GM06990 (cell line): ENCODE measurements around the gene URAD.

Source experiments
- DNase-seq: peaks from one replicate; pipeline ENCODE4 v3.0.0-alpha.2; 2011; ENCODE audit not compliant: insufficient read length; ENCODE audit errors: extremely low read depth
- H3K27me3 ChIP-seq: replicated peaks from 2 replicates; pipeline ENCODE4 v1.6.0; 2011; ENCODE audit warnings: low read length; ENCODE audit not compliant: control insufficient read depth, insufficient read depth
- H3K36me3 ChIP-seq: 2 replicates; pipeline ENCODE4 v1.5.1; 2011; ENCODE audit warnings: low read length; ENCODE audit not compliant: control insufficient read depth, insufficient read depth
- H3K4me3 ChIP-seq: replicated peaks from 2 replicates; pipeline ENCODE4 v1.5.1; 2011; ENCODE audit warnings: low read depth, mild to moderate bottlenecking, control low read depth, low read length
- TF ChIP-seq, protein P1 (sequence below): IDR thresholded peaks from 2 replicates; pipeline ENCODE4 v1.5.1; 2011; ENCODE audit warnings: low read length, control low read depth, mild to moderate bottlenecking, inconsistent platforms; ENCODE audit not compliant: insufficient read depth, poor library complexity, severe bottlenecking

URAD gene

DNA sequence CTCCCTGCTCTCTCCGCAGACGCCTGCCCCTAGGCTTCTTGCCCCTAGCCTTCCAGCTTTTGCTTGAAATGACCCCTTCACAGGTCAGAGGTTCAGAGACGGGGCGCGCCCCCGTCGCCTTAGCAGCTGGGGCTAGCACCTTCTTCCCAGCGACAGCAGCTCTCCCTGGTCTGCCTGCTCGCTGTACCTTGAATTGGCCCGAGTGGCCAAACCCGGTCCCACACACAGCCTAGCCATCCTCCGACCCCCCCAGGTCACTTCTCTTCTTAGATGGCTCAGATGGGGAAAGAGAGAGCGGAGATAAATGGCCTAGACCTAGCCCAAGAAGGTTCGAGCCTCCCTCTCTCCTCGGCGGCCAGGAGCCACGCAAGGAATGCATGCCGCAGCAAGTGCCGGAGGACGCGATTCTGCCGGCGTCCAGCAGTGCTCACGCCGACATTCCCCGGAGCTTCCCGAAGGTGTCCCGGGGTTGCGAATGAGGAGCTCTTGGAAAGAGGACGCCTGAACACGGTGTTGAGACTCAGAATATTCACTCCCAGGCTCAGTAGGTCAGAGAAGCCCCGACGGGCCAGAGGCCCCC lies 20.7 kb downstream of the URAD start:
- Histone ChIP-seq H3K27me3 (peaks cover 2% of the 10 kb centered on the region; the same call in 1 of the 2 replicates), H3K4me3 (no peak overlapping the region), H3K36me3 (no peaks in the 10 kb centered on the region)
- DNase-seq = no peak
- TF ChIP-seq, protein P1, sequence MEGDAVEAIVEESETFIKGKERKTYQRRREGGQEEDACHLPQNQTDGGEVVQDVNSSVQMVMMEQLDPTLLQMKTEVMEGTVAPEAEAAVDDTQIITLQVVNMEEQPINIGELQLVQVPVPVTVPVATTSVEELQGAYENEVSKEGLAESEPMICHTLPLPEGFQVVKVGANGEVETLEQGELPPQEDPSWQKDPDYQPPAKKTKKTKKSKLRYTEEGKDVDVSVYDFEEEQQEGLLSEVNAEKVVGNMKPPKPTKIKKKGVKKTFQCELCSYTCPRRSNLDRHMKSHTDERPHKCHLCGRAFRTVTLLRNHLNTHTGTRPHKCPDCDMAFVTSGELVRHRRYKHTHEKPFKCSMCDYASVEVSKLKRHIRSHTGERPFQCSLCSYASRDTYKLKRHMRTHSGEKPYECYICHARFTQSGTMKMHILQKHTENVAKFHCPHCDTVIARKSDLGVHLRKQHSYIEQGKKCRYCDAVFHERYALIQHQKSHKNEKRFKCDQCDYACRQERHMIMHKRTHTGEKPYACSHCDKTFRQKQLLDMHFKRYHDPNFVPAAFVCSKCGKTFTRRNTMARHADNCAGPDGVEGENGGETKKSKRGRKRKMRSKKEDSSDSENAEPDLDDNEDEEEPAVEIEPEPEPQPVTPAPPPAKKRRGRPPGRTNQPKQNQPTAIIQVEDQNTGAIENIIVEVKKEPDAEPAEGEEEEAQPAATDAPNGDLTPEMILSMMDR = no peak

DNA sequence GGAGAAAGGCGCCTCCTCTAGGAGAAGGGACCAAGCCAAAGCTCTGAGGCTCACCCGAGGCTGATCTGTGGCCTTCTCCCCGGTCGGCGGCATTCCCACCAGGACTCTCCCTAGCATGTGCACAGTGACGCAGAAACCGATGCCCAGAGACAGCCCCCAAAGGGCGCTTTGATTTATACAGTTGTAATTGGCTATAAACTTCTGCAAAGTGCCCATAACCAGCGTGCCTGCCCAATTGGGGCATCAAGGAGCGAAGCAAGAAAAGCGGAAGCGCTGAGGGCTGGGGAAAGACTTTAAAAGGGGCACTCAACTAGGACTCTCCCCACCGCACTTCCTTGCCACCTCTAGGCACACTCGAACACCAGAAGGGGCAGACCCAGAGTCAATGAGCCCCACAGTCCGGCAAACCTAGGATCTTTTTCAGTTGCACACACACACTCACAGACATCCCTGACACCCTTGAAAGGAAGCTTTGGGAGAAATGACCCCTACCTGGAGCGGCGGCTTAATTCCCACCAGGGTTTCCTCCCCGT lies 21.2 kb downstream of the URAD start:
- peaks cover 2% of the 10 kb centered on the region; the same call in 1 of the 2 replicates for H3K27me3 ChIP-seq
- DNase-seq = no peak
- TF ChIP-seq, protein P1 = no peak
- H3K36me3 ChIP-seq = no peaks in the 10 kb centered on the region
- H3K4me3 ChIP-seq = no peak overlapping the region

DNA sequence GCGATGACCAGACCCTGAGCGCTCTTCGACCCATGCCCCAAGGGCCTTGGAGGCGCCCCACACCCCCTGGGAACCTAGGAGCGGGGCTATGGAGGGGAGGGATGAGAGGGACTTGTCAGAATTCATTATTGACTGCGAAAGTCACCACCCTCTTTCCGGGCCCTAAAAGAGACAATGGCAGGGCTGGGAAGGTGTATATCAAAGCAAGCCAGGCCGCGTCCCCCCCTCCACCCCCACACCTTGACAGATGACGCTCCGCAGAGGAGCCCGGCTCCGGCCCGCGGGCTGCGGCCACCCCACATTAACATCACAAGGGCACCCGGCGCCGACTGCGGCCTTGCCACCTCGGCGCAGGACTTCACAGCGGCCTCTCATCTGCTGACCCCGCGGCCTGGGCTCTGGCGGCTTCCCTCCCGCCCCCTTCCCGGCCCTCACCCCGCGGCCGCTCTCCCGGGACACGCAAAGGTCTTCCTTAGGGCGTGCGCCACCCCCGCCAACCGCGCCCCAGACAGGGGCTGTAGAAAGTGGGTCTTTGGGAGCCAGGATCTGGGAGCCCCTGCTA lies 21.8 kb downstream of the URAD start:
- Histone ChIP-seq H3K36me3 (no peaks in the 10 kb centered on the region), H3K4me3 (no peak overlapping the region), H3K27me3 (peaks cover 2% of the 10 kb centered on the region; the same call in 1 of the 2 replicates)
- DNase-seq = no peak
- TF ChIP-seq, protein P1 = no peak

DNA sequence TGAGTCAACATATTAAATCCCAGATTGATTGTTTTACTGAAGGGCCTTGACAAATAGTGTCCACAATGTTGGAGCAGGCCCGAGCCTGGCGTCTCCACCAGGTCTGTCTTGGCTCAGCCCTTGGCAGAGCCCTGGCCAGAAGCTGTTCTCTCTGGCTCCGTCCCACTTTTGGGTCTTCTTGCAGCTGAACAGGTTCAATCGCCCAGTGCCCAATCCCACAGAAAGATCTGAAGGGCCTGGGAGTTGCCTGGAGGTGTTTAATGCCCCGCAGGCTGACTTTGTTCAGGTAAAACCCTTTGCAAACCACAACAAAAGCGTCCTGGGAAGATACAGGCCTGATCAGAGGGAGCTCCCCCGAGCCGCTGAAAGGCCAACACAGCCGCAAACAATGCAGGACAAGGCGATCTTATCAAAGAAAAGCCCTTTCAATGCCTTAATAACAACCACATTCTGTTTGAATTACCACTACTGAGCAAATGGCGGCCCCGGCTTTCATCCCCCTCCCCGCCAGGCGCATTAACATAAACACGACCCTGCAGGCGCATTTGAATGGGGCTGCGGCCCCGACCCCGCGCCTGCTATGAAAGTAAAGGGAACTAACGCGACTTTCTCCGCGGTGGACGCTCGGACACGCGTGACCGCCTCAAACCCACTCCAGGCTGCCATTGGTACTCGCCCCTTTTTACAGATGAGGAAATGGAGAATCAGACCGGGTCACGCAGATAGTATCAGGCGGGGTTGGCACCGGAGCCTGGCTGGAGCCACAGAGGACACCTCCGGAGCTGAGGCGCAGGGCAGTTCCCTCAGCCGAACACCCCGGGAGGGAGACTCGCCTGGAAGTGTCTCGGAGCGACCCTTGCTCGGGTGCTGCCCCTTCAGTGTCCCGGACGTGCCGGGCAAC lies 22.5 kb downstream of the URAD start:
- no peak for DNase-seq
- TF ChIP-seq, protein P1 = no peak
- no peak overlapping the region for H3K4me3 ChIP-seq
- H3K27me3 ChIP-seq = peaks cover 2% of the 10 kb centered on the region; the same call in 1 of the 2 replicates
- no peaks in the 10 kb centered on the region for H3K36me3 ChIP-seq

DNA sequence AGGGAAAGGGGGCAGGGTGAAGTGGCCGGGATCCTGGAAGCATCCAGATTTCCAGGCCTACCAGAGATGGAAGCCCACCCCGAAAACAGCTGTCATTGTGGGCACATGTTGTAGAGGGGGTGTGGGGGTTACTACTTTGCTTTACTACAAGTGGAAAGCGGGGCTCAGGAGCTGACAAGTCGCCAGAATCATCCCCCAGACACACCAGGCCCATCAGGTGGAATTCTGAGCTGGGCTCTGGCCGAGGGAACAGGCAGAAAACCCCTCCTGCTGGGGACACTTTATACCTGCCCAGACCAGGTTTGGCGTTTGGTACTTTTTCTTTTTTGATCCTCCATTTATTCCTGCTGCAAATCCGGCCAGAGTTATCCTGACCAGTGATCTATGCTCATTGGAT lies 23.2 kb downstream of the URAD start:
- no peak overlapping the region for H3K4me3 ChIP-seq
- no peak for DNase-seq
- H3K27me3 ChIP-seq = peaks cover 2% of the 10 kb centered on the region; the same call in 1 of the 2 replicates
- TF ChIP-seq, protein P1 = no peak
- no peaks in the 10 kb centered on the region for H3K36me3 ChIP-seq
